ENCODE data around the gene MAP2. TPM values are rescaled to one million over a fixed set of nuclear protein-coding genes. Genes with fewer than 3 reads are reported as not detected.

The MAP2 gene
- total RNA-seq, 4 donors from 2014 or later: 18.9 to 36.4 (median 25.3) TPM

DNA sequence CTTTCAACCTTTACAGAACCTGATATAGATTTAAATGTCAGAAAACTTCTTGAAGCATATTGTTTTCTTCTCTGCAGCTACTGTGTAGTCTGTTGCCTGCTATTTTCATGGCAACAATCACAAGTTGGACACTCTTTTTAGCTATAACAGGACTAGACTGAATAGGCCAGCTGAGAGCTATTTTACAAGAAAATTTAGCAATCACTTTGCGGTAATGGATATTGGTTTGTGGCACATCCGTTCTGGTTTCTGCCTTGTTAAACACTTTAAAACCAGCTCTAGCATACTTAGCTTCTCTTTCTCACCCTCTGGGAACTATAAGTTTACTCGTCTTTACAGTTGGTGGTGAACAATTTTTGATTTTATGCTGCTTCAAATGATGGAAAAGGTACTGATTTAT is 125.7 kb downstream of the MAP2 start:
- DNase-seq (ENCODE audit: low spot score): no peak
- ATAC-seq (ENCODE audit: low FRiP score): no peak
- TF ChIP-seq, protein P1, sequence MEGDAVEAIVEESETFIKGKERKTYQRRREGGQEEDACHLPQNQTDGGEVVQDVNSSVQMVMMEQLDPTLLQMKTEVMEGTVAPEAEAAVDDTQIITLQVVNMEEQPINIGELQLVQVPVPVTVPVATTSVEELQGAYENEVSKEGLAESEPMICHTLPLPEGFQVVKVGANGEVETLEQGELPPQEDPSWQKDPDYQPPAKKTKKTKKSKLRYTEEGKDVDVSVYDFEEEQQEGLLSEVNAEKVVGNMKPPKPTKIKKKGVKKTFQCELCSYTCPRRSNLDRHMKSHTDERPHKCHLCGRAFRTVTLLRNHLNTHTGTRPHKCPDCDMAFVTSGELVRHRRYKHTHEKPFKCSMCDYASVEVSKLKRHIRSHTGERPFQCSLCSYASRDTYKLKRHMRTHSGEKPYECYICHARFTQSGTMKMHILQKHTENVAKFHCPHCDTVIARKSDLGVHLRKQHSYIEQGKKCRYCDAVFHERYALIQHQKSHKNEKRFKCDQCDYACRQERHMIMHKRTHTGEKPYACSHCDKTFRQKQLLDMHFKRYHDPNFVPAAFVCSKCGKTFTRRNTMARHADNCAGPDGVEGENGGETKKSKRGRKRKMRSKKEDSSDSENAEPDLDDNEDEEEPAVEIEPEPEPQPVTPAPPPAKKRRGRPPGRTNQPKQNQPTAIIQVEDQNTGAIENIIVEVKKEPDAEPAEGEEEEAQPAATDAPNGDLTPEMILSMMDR (IDR thresholded peaks at IDR 0.05): no peak

DNA sequence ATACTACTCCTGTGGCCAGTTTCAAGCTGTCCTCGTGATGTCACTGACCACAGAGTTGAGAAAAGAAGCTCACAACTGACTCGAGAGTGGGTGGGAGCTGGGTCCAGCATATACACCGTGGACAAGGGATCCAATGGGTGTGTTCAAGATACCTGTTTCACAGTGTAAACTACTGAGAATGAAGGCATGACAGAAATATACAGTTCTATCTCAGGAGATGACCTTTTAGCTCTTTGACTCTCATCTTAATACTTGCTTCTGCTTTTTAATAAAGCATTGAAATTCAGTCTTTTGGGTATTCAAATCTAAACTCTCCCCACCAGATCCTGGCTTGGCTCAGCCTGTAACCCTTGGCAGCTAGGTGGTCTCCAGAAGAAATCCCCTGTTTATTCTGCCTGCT is 130.1 kb downstream of the MAP2 start:
- no peak for DNase-seq (ENCODE audit: low spot score)
- TF ChIP-seq, protein P1 (IDR thresholded peaks at IDR 0.05): no peak
- ATAC-seq (ENCODE audit: low FRiP score): no peak

DNA sequence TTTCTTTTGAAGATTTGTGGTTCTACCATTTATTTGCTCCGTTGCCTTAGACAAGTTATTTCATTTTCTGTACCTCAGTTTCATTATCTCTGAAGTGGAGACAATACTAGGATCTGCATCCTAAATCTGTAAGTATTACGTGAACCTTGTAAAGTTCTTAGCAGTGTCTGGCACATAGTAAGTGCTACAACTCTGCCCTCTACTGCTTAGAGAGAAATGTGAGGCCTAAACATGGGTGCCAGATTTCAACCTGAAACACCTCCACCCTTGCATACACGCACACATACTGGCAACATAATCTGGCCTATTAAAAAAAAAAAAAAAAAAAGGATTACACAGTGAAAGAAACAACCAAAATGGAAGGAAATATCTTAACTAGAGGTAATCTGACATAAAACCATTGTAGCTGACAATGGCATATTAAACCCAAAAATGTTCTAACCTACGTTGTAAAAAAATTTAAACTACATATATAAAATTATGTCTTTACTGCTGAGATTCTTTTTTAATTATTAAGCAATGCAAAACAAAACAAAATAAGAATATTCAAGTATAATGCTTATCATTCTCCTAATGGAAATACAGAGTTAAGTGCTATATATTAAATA is 132.6 kb downstream of the MAP2 start:
- no peak for DNase-seq (ENCODE audit: low spot score)
- peak; percentile 76 for ATAC-seq (ENCODE audit: low FRiP score)
- TF ChIP-seq, protein P1 (IDR thresholded peaks at IDR 0.05): no peak

DNA sequence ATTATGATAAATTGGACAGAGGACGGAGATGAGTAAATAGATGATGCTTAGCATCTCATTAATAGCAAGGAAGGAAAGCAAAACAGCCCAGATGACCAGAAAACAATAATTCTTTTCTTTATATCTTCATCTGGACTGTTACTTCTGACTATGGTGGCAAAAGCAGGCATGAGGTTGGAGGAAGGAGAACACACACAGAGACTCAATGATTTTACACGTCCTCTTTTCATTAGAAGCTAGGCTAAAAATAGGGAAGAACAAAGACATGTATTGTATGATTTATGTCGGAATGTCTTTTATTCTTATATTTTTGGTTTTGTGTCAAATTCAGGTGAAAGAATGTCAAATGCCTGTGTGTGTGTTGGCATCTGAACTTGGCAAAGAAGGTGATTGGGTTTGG is 137.1 kb downstream of the MAP2 start:
- TF ChIP-seq, protein P1 (IDR thresholded peaks at IDR 0.05): no peak
- no peak for ATAC-seq (ENCODE audit: low FRiP score)
- DNase-seq (ENCODE audit: low spot score): no peak

DNA sequence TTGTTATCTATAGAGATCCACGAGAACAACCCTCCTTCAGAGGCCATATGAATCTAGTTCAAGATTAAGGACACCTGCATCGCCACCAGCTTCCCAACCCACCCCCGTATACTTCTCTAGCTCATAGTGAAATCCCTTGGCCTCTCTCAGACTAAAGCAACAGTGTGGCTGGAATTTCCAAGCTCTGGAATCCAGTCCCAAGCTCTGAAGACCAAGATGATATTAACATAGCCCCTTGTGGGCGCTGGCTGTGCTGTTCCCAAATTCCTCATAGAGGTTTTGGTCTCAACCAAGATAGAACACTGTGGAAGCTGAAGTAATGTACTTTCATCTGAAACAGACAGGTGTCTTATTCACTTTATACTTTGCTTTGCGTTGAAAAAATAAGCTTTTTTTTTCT is 139.6 kb downstream of the MAP2 start:
- ATAC-seq (ENCODE audit: low FRiP score): no peak
- DNase-seq (ENCODE audit: low spot score): no peak
- TF ChIP-seq, protein P1 (IDR thresholded peaks at IDR 0.05): no peak

DNA sequence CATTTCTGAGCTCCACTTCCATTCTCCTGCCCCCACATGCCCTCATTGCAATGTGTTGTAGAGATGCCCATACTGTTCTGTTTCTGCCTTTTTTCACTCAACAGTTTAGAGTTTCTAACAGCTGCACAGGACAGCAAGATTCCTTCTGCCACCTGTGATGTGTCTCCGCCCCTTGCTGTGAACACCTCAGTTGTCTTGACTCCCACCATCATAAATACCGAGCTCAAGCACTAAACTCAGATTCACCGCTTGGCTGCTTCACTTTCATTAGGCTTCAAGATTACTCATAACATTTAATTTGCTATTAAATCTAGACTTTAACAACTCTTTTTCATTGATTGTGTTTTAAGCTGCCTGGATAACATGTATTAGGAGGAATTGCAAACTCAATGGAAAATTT is 141.0 kb downstream of the MAP2 start:
- ATAC-seq (ENCODE audit: low FRiP score) (no peak), DNase-seq (ENCODE audit: low spot score) (no peak)
- TF ChIP-seq, protein P1 (IDR thresholded peaks at IDR 0.05): no peak

DNA sequence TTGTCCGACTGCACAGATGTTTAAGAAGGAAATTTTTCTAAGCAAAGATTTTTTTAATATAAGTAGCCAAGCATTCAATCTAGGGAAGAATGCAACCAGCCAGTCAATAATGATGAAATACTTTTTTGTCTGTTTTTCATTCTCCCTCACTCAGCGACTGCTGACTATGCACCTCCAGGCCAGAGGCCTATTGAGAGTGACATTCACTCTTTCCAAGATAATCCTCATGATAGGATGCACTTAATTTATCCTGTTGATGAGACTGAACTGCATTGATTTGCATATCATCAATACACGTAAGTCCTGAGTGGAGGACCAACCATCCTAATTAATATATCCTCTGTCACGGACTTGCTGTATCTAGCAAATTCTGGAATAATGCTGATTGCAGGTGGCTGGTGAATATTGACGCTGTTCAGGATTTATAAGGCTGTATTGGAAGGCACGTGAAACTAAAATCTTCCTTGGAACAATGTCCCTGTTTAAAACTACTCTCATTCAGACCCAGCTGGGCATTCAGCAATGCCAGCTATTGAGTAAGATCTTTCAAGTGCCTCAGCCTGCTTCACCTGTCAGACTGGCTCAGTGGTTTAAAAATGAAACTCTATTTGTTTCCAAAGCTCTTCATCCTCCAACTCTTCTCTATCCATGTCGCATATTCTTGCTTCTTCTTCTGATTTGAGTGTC is 142.2 kb downstream of the MAP2 start:
- TF ChIP-seq, protein P1 (IDR thresholded peaks at IDR 0.05): no peak
- ATAC-seq (ENCODE audit: low FRiP score): no peak
- DNase-seq (ENCODE audit: low spot score): no peak
